Activated naive CD4-positive, alpha-beta T cell treated with anti-CD3 and anti-CD28 coated beads, Interleukin-2, amount 50 U/mL, for 72 hours (primary cell): ENCODE measurements around the gene ZNF865. TPM values are rescaled to one million over a fixed set of nuclear protein-coding genes. Genes with fewer than 3 reads are reported as not detected.

Experiments used
- ATAC-seq, 2 donors: fragments of 150-1000 bp; cut with Tn5 transposase; 2 replicates each; pipeline ENCODE4 v1.10.0; 2021; ENCODE audit warnings: mild to moderate bottlenecking in 2 of 2, moderate library complexity in 2 of 2
- DNase-seq, 2 donors: peaks; one replicate each; pipeline ENCODE4 v3.0.0; 2021 to 2022; ENCODE audit warnings: low spot score in 2 of 2
- H3K27ac Mint-ChIP-seq, 2 donors: one replicate each; pipeline ENCODE4 v1.8.0; 2022; ENCODE audit warnings: mild to moderate bottlenecking in 2 of 2, mixed read lengths in 2 of 2
- H3K36me3 Mint-ChIP-seq, 2 donors: one replicate each; pipeline ENCODE4 v1.8.0; 2022; ENCODE audit warnings: mixed read lengths in 2 of 2
- H3K9me3 Mint-ChIP-seq, 2 donors: one replicate each; pipeline ENCODE4 v1.8.0; 2022; ENCODE audit warnings: mixed read lengths in 2 of 2
- total RNA-seq, 2 donors: library from RNA; stranded (reverse); gene quantifications; one replicate each; pipeline ENCODE4 v1.2.3, GENCODE V29; 2022

Gene ZNF865
- total RNA-seq, 2 donors from 2014 or later, result 13.7 to 15.5 TPM

- H3K27ac Mint-ChIP-seq, result peak within 1 kb of the TSS; percentile 99 to 100
- ATAC-seq (peak; percentile 58 to 64), DNase-seq (peak; percentile 94)
- peaks cover 35 to 36% of the 10 kb centered on the region in 2 donors for H3K36me3 Mint-ChIP-seq
- no peaks in the 10 kb centered on the region for H3K9me3 Mint-ChIP-seq
These were observed 49.6 kb downstream of the ZNF865 start, which contains the start of gene U2AF2 for GRCh38 chr19:55654868-55655647. TSS of gene U2AF2 (plus strand) at chr19:55655035. CDS start at chr19:55655105, 70 bp downstream.

DNA sequence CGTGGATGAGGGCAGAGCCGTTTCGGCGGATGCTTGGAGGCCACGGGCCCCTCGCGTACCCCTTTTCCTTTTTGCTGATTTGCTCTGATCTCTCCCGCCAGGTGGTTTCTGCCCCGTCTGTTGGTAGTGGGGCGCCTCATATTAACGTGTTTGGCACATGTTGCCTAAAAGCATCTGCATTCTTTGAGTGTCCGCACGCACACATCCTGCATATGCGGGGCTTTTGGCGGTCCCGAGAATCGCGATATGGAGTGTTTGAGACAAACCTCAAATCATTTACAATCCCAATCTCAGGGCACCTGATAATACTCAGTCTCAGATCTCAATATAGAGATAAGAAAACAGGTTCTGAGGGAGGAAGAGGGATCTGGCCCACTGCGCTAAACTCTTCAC lies 50.2 kb downstream of the ZNF865 start:
- DNase-seq, result no peak
- Mint-ChIP-seq H3K27ac (peak overlapping the region; percentile 99), H3K9me3 (no peaks in the 10 kb centered on the region), H3K36me3 (peaks cover 37% of the 10 kb centered on the region in 2 donors)
- ATAC-seq, result no peak

DNA sequence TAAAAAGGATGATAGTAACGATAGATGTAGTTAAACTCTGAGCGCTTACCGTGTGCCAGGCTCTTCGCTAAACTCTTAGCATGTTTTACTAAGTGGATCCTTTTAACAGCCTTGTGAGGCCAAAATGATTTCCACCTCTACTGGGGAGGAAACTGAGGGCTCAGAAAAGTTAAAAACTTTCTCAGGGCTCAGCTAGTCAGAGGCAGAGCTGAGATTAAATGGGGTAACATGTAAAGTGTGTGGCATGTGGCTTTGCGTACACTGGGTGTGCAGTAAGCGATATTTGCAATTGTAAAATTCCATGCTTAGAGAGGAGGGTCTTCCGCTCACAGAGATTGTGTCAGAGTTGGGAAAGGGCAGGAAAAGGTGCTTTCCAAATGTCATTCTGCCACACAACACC lies 51.1 kb downstream of the ZNF865 start:
- no peak for ATAC-seq
- peaks cover 37 to 39% of the 10 kb centered on the region in 2 donors for H3K36me3 Mint-ChIP-seq
- DNase-seq, result no peak
- H3K9me3 Mint-ChIP-seq, result no peaks in the 10 kb centered on the region
- peak overlapping the region; percentile 99 for H3K27ac Mint-ChIP-seq

DNA sequence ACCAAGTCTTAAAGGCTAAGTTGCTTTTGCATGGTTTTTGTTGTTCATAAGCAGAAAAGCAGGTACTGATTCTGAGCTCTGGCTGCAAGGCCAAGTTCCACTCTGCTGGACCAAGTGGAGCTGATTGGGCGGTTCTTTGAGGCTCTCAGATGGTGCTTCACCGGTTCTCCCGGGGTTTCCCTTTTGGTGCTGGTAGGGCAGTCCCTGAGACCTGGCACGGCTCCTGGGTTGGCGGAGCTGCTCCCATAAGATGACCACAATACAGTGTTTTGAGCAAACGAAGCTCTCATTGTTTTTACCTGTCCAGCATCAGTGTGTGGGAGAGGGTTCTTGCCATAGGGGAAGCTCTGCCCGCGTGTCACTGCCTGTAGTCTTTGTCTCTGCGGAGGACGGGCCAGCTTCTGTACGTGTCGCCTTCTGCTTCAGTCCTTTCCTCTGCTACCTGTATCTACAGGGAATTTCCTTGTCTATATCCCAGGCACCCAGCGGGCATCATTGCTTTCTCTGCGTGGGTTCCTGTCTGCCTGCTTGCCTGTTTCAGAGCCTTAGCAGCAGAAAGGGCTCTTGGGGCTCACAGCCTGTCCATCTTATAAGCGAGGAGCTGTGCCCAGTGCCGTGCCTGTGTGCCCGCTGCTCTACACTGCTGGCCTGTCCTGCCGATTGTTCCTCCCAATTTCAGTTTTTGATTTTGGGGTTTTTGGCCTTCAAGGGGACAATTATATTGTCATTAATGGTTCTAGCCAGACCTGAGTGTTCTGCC lies 51.7 kb downstream of the ZNF865 start:
- ATAC-seq (peak in 1 of 2 donors; percentile 12), DNase-seq (no peak)
- Mint-ChIP-seq H3K9me3 (no peaks in the 10 kb centered on the region), H3K27ac (peak overlapping the region; percentile 82 to 99), H3K36me3 (peaks cover 38 to 43% of the 10 kb centered on the region in 2 donors)

- ATAC-seq, result no peak
- H3K27ac Mint-ChIP-seq, result peak overlapping the region; percentile 51 to 94
These were observed 53.5 kb downstream of the ZNF865 start for GRCh38 chr19:55658846-55659459.

DNA sequence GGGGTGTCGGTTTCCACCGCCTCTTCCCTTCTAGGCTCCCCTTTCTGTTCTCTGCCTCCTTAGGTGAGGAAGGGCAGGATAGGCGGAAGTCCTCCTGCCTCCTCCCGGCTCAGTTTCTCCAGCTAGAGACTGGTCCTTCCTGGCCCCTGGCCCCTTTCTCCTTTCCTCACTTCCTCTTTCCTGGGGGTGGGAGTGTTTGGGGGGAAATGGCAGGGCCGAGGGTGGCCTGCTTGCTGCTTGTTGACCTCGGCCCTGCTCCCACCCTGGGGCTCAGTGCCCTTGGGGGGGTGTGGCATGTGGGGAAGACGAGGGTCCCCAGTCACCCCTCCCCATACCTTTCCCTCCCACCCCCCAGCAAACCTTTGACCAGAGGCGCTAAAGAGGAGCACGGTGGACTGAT lies 54.4 kb downstream of the ZNF865 start:
- H3K9me3 Mint-ChIP-seq, result no peaks in the 10 kb centered on the region
- ATAC-seq, result no peak
- H3K27ac Mint-ChIP-seq, result peak overlapping the region; percentile 51 to 94
- DNase-seq, result no peak
- peaks cover 46 to 56% of the 10 kb centered on the region in 2 donors for H3K36me3 Mint-ChIP-seq

More at GRCh38 chr19:55658846-55659459, 53.5 kb downstream of the ZNF865 start:
- DNase-seq, result no peak
- no peaks in the 10 kb centered on the region for H3K9me3 Mint-ChIP-seq
- H3K36me3 Mint-ChIP-seq, result peaks cover 46 to 58% of the 10 kb centered on the region in 2 donors

DNA sequence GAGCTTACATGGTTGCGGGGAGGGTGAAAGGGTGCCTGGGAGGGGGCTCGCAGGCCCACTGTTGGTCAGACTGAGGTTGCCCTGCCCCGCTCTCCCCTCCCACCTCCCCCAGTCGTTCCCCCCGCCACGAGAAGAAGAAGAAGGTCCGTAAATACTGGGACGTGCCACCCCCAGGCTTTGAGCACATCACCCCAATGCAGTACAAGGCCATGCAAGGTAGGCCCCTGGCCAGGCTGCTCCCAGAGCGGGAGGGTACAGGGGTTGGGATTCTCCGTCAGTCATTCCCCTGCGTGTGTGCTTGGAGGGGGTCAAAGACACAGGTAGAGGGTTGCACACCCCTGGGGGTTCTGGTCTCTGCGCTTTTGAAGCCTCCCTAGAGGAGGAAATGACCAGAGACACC lies 55.0 kb downstream of the ZNF865 start:
- ATAC-seq, result no peak
- Mint-ChIP-seq H3K27ac (peak overlapping the region in 1 of 2 donors; percentile 88), H3K36me3 (peaks cover 46 to 55% of the 10 kb centered on the region in 2 donors)

DNA sequence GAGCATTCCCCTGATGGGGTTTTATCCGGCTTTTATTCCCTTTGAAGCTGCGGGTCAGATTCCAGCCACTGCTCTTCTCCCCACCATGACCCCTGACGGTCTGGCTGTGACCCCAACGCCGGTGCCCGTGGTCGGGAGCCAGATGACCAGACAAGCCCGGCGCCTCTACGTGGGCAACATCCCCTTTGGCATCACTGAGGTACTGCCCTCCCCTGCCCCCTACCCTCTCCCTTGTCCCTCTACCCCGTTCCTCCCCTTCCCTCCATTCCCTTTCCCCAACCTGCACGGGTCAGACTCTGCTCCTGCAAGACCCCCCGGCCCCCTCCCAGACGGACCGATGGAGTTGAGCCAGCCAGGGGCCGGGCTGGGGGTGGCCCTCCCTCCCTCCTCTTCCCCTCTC lies 55.5 kb downstream of the ZNF865 start:
- Mint-ChIP-seq H3K27ac (no peak overlapping the region), H3K9me3 (no peaks in the 10 kb centered on the region), H3K36me3 (peaks cover 40 to 49% of the 10 kb centered on the region in 2 donors)
- ATAC-seq, result no peak
- DNase-seq, result no peak

More for the DNA sequence above, 55.0 kb downstream of the ZNF865 start:
- DNase-seq, result no peak
- no peaks in the 10 kb centered on the region for H3K9me3 Mint-ChIP-seq

DNA sequence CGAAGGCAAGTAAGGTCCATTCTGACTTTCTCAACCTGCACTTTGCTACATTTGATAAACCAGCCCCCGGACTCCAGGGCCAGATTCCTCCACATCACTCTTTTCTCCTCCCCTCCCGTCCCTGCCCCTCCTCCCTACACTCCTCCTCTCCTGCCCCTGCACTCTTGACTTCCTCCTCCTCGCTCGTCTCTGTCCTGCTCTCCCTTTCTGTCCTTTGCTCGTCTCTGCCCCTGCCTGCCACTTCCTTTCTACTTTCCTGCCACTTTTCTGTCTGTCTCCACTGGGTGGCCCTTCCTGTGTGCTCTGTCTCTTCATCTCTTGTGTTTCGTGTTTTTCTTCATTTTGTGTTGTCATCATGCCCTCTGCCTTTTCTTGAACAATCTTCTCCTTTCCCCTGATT lies 56.4 kb downstream of the ZNF865 start:
- Mint-ChIP-seq H3K36me3 (peaks cover 34 to 42% of the 10 kb centered on the region in 2 donors), H3K9me3 (no peaks in the 10 kb centered on the region), H3K27ac (peak overlapping the region; percentile 59 to 85)
- ATAC-seq (no peak), DNase-seq (no peak)

- Mint-ChIP-seq H3K9me3 (no peaks in the 10 kb centered on the region), H3K27ac (peak overlapping the region; percentile 43 to 81), H3K36me3 (peaks cover 29 to 34% of the 10 kb centered on the region in 2 donors)
- DNase-seq (no peak), ATAC-seq (no peak)
These were observed 58.5 kb downstream of the ZNF865 start for GRCh38 chr19:55663846-55664536.

DNA sequence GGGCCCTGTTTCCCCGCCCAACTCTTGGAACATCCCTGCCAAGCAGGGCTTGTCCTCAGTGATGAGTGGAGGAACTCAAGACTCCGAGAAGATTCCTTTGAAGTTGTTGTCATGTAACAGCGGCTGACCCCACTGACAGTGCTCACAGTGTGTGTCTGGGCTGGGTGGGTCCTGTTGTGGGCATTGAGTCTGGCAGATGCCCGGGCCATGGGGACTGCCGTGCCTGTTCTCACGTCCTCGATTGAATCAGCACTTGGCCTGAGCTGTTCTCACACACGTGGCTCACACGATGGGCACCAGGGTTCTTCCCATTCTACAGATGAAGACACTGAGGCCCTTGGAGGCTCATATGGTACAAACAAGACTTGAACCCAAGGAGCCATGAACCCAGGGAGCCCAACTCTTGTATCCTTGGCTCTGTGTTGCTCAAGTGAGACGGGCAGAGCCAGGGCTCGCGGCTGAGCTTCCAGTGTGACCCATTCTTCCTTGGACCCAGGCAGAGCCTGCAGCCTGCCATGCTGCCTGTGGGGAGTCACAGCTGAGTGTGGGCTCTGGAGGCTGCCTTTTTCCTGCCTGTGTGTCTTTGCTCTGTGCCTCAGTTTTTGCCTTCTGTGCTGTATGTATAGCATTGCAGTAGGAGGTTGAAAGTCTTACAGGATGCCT lies 61.0 kb downstream of the ZNF865 start:
- Mint-ChIP-seq H3K9me3 (no peaks in the 10 kb centered on the region), H3K36me3 (peaks cover 19 to 25% of the 10 kb centered on the region in 2 donors), H3K27ac (no peak overlapping the region)
- no peak for DNase-seq
- ATAC-seq, result no peak

Other genes starting within 250 kb of the ZNF865 start
- gene GARIN5B, start 242.4 kb upstream of the ZNF865 start, total RNA-seq, result not detected
- under 1 TPM in 1 of 2 donors, not detected in 1; 0.32 TPM for gene IL11, start 235.2 kb upstream of the ZNF865 start, total RNA-seq
- gene TMEM190, start 228.8 kb upstream of the ZNF865 start, total RNA-seq, result not detected
- gene TMEM238, start 221.4 kb upstream of the ZNF865 start, total RNA-seq, result 1 to 10 TPM; 4.5 to 7.8 TPM
- gene RPL28, start 219.7 kb upstream of the ZNF865 start, total RNA-seq, result 1,000 to 10,000 TPM; 2,540 to 2,693 TPM
- gene UBE2S, start 197.9 kb upstream of the ZNF865 start, total RNA-seq, result 100 to 1,000 TPM; 192 to 343 TPM
- not detected for gene SHISA7, start 162.3 kb upstream of the ZNF865 start, total RNA-seq
- gene ISOC2, start 144.0 kb upstream of the ZNF865 start, total RNA-seq, result 10 to 100 TPM; 22.1 to 41.5 TPM
- gene C19orf85, start 140.9 kb upstream of the ZNF865 start, total RNA-seq, result not detected
- gene ZNF628, start 129.0 kb upstream of the ZNF865 start, total RNA-seq, result 10 to 100 TPM in 1 of 2 donors, 1 to 10 TPM in 1; 7.4 to 14.2 TPM
- gene NAT14, start 120.5 kb upstream of the ZNF865 start, total RNA-seq, result 10 to 100 TPM in 1 of 2 donors, 1 to 10 TPM in 1; 5.1 to 18.2 TPM
- under 1 TPM; 0.39 to 0.53 TPM for gene SSC5D, start 117.2 kb upstream of the ZNF865 start, total RNA-seq
- not detected for gene SBK2, start 68.5 kb upstream of the ZNF865 start, total RNA-seq
- gene SBK3, start 60.1 kb upstream of the ZNF865 start, total RNA-seq, result not detected
- 10 to 100 TPM in 1 of 2 donors, 1 to 10 TPM in 1; 8.7 to 10.1 TPM for gene ZNF579, start 24.8 kb upstream of the ZNF865 start, total RNA-seq
- gene FIZ1, start 6.1 kb upstream of the ZNF865 start, total RNA-seq, result 10 to 100 TPM; 10.2 to 12.3 TPM
- 10 to 100 TPM; 21.4 to 29.7 TPM for gene ZNF524, start 5.4 kb upstream of the ZNF865 start, total RNA-seq
- 1 to 10 TPM; 3.6 to 3.9 TPM for gene ZNF784, start 18.9 kb downstream of the ZNF865 start, total RNA-seq
- 10 to 100 TPM; 18.2 to 33.9 TPM for gene ZNF580, start 35.4 kb downstream of the ZNF865 start, total RNA-seq
- gene ZNF581, start 38.0 kb downstream of the ZNF865 start, total RNA-seq, result 10 to 100 TPM; 39.9 to 40.0 TPM
- gene CCDC106, start 42.6 kb downstream of the ZNF865 start, total RNA-seq, result 10 to 100 TPM in 1 of 2 donors, 1 to 10 TPM in 1; 2.9 to 13.6 TPM
- 100 to 1,000 TPM; 270 to 312 TPM for gene U2AF2, start 49.4 kb downstream of the ZNF865 start, total RNA-seq
- gene EPN1, start 69.6 kb downstream of the ZNF865 start, total RNA-seq, result 10 to 100 TPM; 23.1 to 46.4 TPM
- gene NLRP9, start 132.8 kb downstream of the ZNF865 start, total RNA-seq, result under 1 TPM in 1 of 2 donors, not detected in 1; 0.09 TPM
- gene RFPL4A, start 153.4 kb downstream of the ZNF865 start, total RNA-seq, result not detected
- not detected for gene RFPL4AL1, start 163.5 kb downstream of the ZNF865 start, total RNA-seq
- gene NLRP11, start 226.4 kb downstream of the ZNF865 start, total RNA-seq, result under 1 TPM in 1 of 2 donors, not detected in 1; 0.08 TPM
- not detected for gene NLRP4, start 230.9 kb downstream of the ZNF865 start, total RNA-seq